Ishikawa (cell line): ENCODE data around the gene RIN2.

ENCODE experiments used
- CEBPB ChIP-seq: IDR thresholded peaks from 2 replicates; pipeline ENCODE4 v1.6.1; 2012
- CREB1 ChIP-seq: IDR thresholded peaks from 2 replicates; pipeline ENCODE4 v1.6.1; 2012; ENCODE audit warnings: low read depth
- EGR1 ChIP-seq: IDR thresholded peaks from 2 replicates; pipeline ENCODE4 v1.6.1; 2012
- EP300 ChIP-seq: IDR thresholded peaks from 2 replicates; pipeline ENCODE4 v1.6.1; 2012; ENCODE audit warnings: borderline replicate concordance
- FOXM1 ChIP-seq: IDR thresholded peaks from 2 replicates; pipeline ENCODE4 v1.6.1; 2012; ENCODE audit warnings: low read depth, borderline replicate concordance
- MAX ChIP-seq: IDR thresholded peaks from 2 replicates; pipeline ENCODE4 v1.6.1; 2012
- NFIC ChIP-seq: IDR thresholded peaks from 2 replicates; pipeline ENCODE4 v1.6.1; 2012
- RAD21 ChIP-seq: IDR thresholded peaks from 2 replicates; pipeline ENCODE4 v1.6.1; 2012; ENCODE audit warnings: low read depth
- REST ChIP-seq: IDR thresholded peaks from 2 replicates; pipeline ENCODE4 v1.6.1; 2012; ENCODE audit warnings: low read depth, mild to moderate bottlenecking
- TAF1 ChIP-seq: IDR thresholded peaks from 2 replicates; pipeline ENCODE4 v1.6.1; 2012; ENCODE audit warnings: low read depth, mild to moderate bottlenecking
- YY1 ChIP-seq: IDR thresholded peaks from 2 replicates; pipeline ENCODE4 v1.6.1; 2012; ENCODE audit warnings: low read depth
- ZBTB7A ChIP-seq: IDR thresholded peaks from 2 replicates; pipeline ENCODE4 v1.6.1; 2012; ENCODE audit warnings: low read depth

- no peak for TF ChIP-seq TAF1
- TF ChIP-seq CEBPB: no peak
- no peak for TF ChIP-seq FOXM1
- no peak for TF ChIP-seq YY1
- TF ChIP-seq EGR1: no peak
- no peak for TF ChIP-seq NFIC
- TF ChIP-seq EP300: no peak
- no peak for TF ChIP-seq RAD21
- TF ChIP-seq REST: no peak
- no peak for TF ChIP-seq CREB1
- TF ChIP-seq ZBTB7A: no peak
- TF ChIP-seq MAX: no peak
Observed at GRCh38 chr20:19734811-19735210, 23.2 kb upstream of the RIN2 start.
